ENCODE measurements around the gene HOXD10. TPM values are rescaled to one million over a fixed set of nuclear protein-coding genes. Genes with fewer than 3 reads are reported as not detected.

The HOXD10 gene
- total and polyA plus RNA-seq, 2 donors from 2014 or later, result 28.2 to 35.4 TPM

DNA sequence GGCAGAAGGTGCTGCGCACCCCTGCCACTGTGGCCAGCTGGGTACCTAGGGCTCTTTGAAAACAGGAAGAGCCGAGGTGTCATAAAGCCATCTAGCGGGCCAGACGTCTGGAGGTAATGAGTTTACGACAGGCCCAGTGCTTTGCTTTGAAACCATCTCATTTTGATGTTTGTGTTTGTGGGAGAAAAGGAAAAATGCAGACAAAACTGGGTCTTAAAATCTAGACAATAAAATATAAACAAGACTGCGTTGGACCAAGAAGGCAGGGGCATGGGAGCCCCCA lies 9.1 kb downstream of the HOXD10 start:
- peaks cover 2 to 10% (median 6%) of the 10 kb centered on the region in 3 donors for H3K4me1 ChIP-seq (ENCODE audit: control insufficient read depth in 2 of 3, insufficient read depth in 2 of 3, low read depth in 1 of 3, low read length in 3 of 3)
- intact Hi-C loops (cut with DNase I), result loop anchor here (10.0 kb wide), 2 partner anchors 519 to 1029 kb away; no protein-coding TSS in a partner anchor
- H3K4me3 ChIP-seq (ENCODE audit: low read length in 3 of 3), result peak overlapping the region in 1 of 3 donors; percentile 72
- H3K9ac ChIP-seq (ENCODE audit: low read length in 3 of 3), result peak overlapping the region in 2 of 3 donors; percentile 17 to 59
- no peaks in the 10 kb centered on the region for H3K36me3 ChIP-seq (ENCODE audit: control insufficient read depth in 2 of 3, insufficient read depth in 3 of 3, low read length in 3 of 3)
- no peaks in the 10 kb centered on the region for H3K27me3 ChIP-seq (ENCODE audit: control insufficient read depth, insufficient read depth, low read length)
- peak overlapping the region; percentile 91 to 95 for H3K27ac ChIP-seq (ENCODE audit: low read depth in 2 of 2, low read length in 2 of 2)
- FAIRE-seq, result no peak
- DNase-seq, result peak in 1 of 5 donors; percentile 40
- TF ChIP-seq, protein P1, sequence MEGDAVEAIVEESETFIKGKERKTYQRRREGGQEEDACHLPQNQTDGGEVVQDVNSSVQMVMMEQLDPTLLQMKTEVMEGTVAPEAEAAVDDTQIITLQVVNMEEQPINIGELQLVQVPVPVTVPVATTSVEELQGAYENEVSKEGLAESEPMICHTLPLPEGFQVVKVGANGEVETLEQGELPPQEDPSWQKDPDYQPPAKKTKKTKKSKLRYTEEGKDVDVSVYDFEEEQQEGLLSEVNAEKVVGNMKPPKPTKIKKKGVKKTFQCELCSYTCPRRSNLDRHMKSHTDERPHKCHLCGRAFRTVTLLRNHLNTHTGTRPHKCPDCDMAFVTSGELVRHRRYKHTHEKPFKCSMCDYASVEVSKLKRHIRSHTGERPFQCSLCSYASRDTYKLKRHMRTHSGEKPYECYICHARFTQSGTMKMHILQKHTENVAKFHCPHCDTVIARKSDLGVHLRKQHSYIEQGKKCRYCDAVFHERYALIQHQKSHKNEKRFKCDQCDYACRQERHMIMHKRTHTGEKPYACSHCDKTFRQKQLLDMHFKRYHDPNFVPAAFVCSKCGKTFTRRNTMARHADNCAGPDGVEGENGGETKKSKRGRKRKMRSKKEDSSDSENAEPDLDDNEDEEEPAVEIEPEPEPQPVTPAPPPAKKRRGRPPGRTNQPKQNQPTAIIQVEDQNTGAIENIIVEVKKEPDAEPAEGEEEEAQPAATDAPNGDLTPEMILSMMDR (IDR thresholded peaks at IDR 0.05; ENCODE audit: borderline replicate concordance, extremely low read depth, insufficient read depth), result no peak
- no peaks in the 10 kb centered on the region for H3K9me3 ChIP-seq (ENCODE audit: control insufficient read depth in 2 of 3, insufficient read depth in 1 of 3, low read length in 3 of 3)

DNA sequence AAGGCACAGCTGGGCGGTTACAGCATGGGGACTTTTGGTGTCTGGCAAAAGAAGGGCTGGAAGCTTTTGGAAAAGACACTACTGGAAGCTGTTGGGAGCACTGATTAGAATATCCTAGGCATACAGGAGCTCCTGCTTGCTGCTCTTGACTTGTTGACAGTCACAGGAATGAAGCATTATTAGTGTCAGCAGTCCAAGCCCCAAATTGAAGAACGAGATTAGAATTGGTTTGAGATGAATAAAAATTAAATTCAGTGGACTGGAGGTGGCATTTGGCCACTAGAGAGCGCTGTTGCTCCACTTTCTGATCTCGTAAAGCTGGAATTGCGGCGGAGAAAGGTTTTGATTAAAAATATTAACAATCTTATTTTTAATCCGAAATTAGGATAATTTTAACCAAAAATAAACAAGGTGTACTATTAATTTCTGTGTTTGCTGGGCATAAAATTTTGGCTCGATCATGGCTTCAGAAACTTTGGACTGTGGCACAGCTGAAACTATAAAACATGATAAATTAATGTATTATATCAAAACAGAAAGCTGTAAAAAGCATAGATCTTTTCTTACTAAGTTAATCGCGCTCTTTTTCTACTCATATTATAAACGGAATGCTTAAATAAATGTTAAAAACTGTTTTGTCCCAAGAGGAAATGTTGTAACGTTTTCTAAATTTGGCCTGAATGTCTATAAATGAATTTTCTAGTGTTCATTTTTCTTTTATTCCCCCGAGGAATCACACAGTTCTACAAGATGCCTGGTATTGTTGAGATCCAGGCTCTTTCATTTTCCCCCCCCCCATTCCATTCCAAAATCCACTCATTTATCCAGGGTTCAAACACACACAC lies 10.6 kb downstream of the HOXD10 start:
- H3K9me3 ChIP-seq (ENCODE audit: control insufficient read depth in 2 of 3, insufficient read depth in 1 of 3, low read length in 3 of 3), result no peaks in the 10 kb centered on the region
- no peaks in the 10 kb centered on the region for H3K36me3 ChIP-seq (ENCODE audit: control insufficient read depth in 2 of 3, insufficient read depth in 3 of 3, low read length in 3 of 3)
- peaks cover 2 to 10% (median 6%) of the 10 kb centered on the region in 3 donors for H3K4me1 ChIP-seq (ENCODE audit: control insufficient read depth in 2 of 3, insufficient read depth in 2 of 3, low read depth in 1 of 3, low read length in 3 of 3)
- H3K9ac ChIP-seq (ENCODE audit: low read length in 3 of 3), result peak overlapping the region; percentile 40 to 76 (median 51)
- peak; percentile 87 for FAIRE-seq
- intact Hi-C loops (cut with DNase I), result loop anchor here (10.0 kb wide), 2 partner anchors 518 to 1028 kb away; no protein-coding TSS in a partner anchor
- peak; percentile 81 to 94 (median 88) for DNase-seq
- H3K4me3 ChIP-seq (ENCODE audit: low read length in 3 of 3), result peak overlapping the region; percentile 18 to 85 (median 59)
- H3K27me3 ChIP-seq (ENCODE audit: control insufficient read depth, insufficient read depth, low read length), result no peaks in the 10 kb centered on the region
- H3K27ac ChIP-seq (ENCODE audit: low read depth in 2 of 2, low read length in 2 of 2), result peak overlapping the region; percentile 45 to 94
- TF ChIP-seq, protein P1 (IDR thresholded peaks at IDR 0.05; ENCODE audit: borderline replicate concordance, extremely low read depth, insufficient read depth), result peak; percentile 88

DNA sequence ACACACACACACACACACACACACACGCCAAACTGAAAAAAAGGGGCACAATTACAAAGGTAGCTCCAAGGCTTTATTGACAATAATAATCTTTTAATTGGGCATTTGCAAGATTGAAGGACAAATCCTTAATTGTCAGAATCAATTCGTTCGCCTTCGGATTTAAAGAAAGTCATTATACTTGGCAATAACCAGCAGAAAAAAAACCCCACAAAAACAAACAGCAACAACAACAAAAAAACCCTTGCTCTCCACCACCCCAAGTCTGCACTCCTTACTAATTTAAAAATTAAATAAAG lies 11.1 kb downstream of the HOXD10 start:
- peak overlapping the region; percentile 89 to 94 for H3K27ac ChIP-seq (ENCODE audit: low read depth in 2 of 2, low read length in 2 of 2)
- no peaks in the 10 kb centered on the region for H3K36me3 ChIP-seq (ENCODE audit: control insufficient read depth in 2 of 3, insufficient read depth in 3 of 3, low read length in 3 of 3)
- intact Hi-C loops (cut with DNase I), result loop anchor here (10.0 kb wide), 2 partner anchors 517 to 1027 kb away; no protein-coding TSS in a partner anchor
- DNase-seq (no peak), FAIRE-seq (no peak)
- H3K27me3 ChIP-seq (ENCODE audit: control insufficient read depth, insufficient read depth, low read length), result no peaks in the 10 kb centered on the region
- peaks cover 2 to 10% (median 6%) of the 10 kb centered on the region in 3 donors for H3K4me1 ChIP-seq (ENCODE audit: control insufficient read depth in 2 of 3, insufficient read depth in 2 of 3, low read depth in 1 of 3, low read length in 3 of 3)
- H3K9ac ChIP-seq (ENCODE audit: low read length in 3 of 3), result peak overlapping the region in 2 of 3 donors; percentile 40 to 76
- TF ChIP-seq, protein P1 (IDR thresholded peaks at IDR 0.05; ENCODE audit: borderline replicate concordance, extremely low read depth, insufficient read depth), result no peak
- peak overlapping the region; percentile 20 to 85 (median 59) for H3K4me3 ChIP-seq (ENCODE audit: low read length in 3 of 3)
- no peaks in the 10 kb centered on the region for H3K9me3 ChIP-seq (ENCODE audit: control insufficient read depth in 2 of 3, insufficient read depth in 1 of 3, low read length in 3 of 3)

Data from kidney (tissue), 14 donors.